Esophagus (tissue), 2 donors: ENCODE results near the gene CETP. TPM values are rescaled to one million over a fixed set of nuclear protein-coding genes. Genes with fewer than 3 reads are reported as not detected.

ENCODE experiments used
- H3K27ac ChIP-seq, 2 donors: one replicate each; pipeline ENCODE4 v1.5.1; 2013; ENCODE audit warnings: low read depth in 2 of 2, mild to moderate bottlenecking in 2 of 2, inconsistent platforms in 1 of 2, low read length in 1 of 2, moderate library complexity in 1 of 2
- H3K27me3 ChIP-seq, 2 donors: one replicate each; pipeline ENCODE4 v1.6.1; 2013; ENCODE audit warnings: low read length in 2 of 2, control low read depth in 1 of 2, mild to moderate bottlenecking in 1 of 2; ENCODE audit not compliant: insufficient read depth in 2 of 2, control insufficient read depth in 1 of 2
- H3K36me3 ChIP-seq, 2 donors: one replicate each; pipeline ENCODE4 v1.6.1; 2013; ENCODE audit warnings: low read length in 1 of 2; ENCODE audit not compliant: control insufficient read depth in 2 of 2, insufficient read depth in 2 of 2
- H3K4me1 ChIP-seq, 2 donors: one replicate each; pipeline ENCODE4 v1.6.1; 2013; ENCODE audit warnings: low read length in 1 of 2; ENCODE audit not compliant: control insufficient read depth in 2 of 2, insufficient read depth in 2 of 2
- H3K4me3 ChIP-seq, 2 donors: one replicate each; pipeline ENCODE4 v1.5.1; 2013; ENCODE audit warnings: low read length in 2 of 2, mild to moderate bottlenecking in 2 of 2, low read depth in 1 of 2, moderate library complexity in 1 of 2
- H3K9me3 ChIP-seq, 2 donors: one replicate each; pipeline ENCODE4 v1.6.1; 2013; ENCODE audit warnings: mild to moderate bottlenecking in 2 of 2, low read depth in 1 of 2, low read length in 1 of 2, moderate library complexity in 1 of 2; ENCODE audit not compliant: control insufficient read depth in 2 of 2, insufficient read depth in 1 of 2
- WGBS, 2 donors: extraction: QIAGEN DNeasy Blood & Tissue Kit; methylation state at CpG; one replicate each; pipeline ENCODE4 v1.1.7; 2013; 5-methylcytosine and 5-hydroxymethylcytosine counted together
- polyA plus RNA-seq, 2 donors: library from polyadenylated mRNA; stranded (reverse); fragments of 200-250 nt; gene quantifications; one replicate each; pipeline ENCODE4 v1.2.3, GENCODE V29; 2013
- donor health status: healthy with polysubstance abuse.
- donor health status: Bipolar disorder and iron deficiency.

The CETP gene
- polyA plus RNA-seq, 2 donors, result 0.06 TPM; not detected in 1

- WGBS, 2 donors, result 91 to 92% methylated on average over 19 of the region's 19 CpGs
- H3K9me3 ChIP-seq, result no peaks in the 10 kb centered on the region
- H3K36me3 ChIP-seq, result peaks cover 0 to 26% of the 10 kb centered on the region in 2 donors
- H3K27me3 ChIP-seq, result no peaks in the 10 kb centered on the region
- H3K4me1 ChIP-seq, result no peaks in the 10 kb centered on the region
- H3K4me3 ChIP-seq, result no peak overlapping the region
- no peak overlapping the region for H3K27ac ChIP-seq
Measured at GRCh38 chr16:57024894-57025680, 63.3 kb downstream of the CETP start.

GRCh38 chr16:57025941-57026777, 64.4 kb downstream of the CETP start:
- Histone ChIP-seq H3K36me3 (peaks cover 0 to 19% of the 10 kb centered on the region in 2 donors), H3K27ac (no peak overlapping the region), H3K27me3 (no peaks in the 10 kb centered on the region), H3K4me1 (no peaks in the 10 kb centered on the region), H3K9me3 (no peaks in the 10 kb centered on the region), H3K4me3 (no peak overlapping the region)
- WGBS, 2 donors, result 83 to 91% methylated on average over 21 of the region's 21 CpGs

GRCh38 chr16:57026778-57027062, 65.0 kb downstream of the CETP start:
- no peak overlapping the region for H3K27ac ChIP-seq
- WGBS, 2 donors, result 89% methylated on average over 3 of the region's 3 CpGs
- no peaks in the 10 kb centered on the region for H3K9me3 ChIP-seq
- H3K27me3 ChIP-seq, result no peaks in the 10 kb centered on the region
- no peak overlapping the region for H3K4me3 ChIP-seq
- H3K36me3 ChIP-seq, result peaks cover 0 to 16% of the 10 kb centered on the region in 2 donors
- H3K4me1 ChIP-seq, result no peaks in the 10 kb centered on the region

- Histone ChIP-seq H3K36me3 (peaks cover 0 to 12% of the 10 kb centered on the region in 2 donors), H3K4me3 (no peak overlapping the region), H3K9me3 (no peaks in the 10 kb centered on the region), H3K4me1 (no peaks in the 10 kb centered on the region), H3K27me3 (no peaks in the 10 kb centered on the region), H3K27ac (no peak overlapping the region)
- 97% methylated on average over 2 of the region's 2 CpGs for WGBS, 2 donors
Measured at GRCh38 chr16:57027067-57027466, 65.3 kb downstream of the CETP start.

- 65 to 67% methylated on average over 4 of the region's 4 CpGs for WGBS, 2 donors
- H3K4me3 ChIP-seq, result no peak overlapping the region
- H3K9me3 ChIP-seq, result no peaks in the 10 kb centered on the region
- no peak overlapping the region for H3K27ac ChIP-seq
- peaks cover 0 to 10% of the 10 kb centered on the region in 2 donors for H3K36me3 ChIP-seq
- no peaks in the 10 kb centered on the region for H3K27me3 ChIP-seq
- no peaks in the 10 kb centered on the region for H3K4me1 ChIP-seq
Measured at GRCh38 chr16:57028086-57028485, 66.3 kb downstream of the CETP start.

- WGBS, 2 donors, result 89 to 92% methylated on average over 16 of the region's 16 CpGs
Measured at GRCh38 chr16:57029161-57030160, 67.7 kb downstream of the CETP start.

GRCh38 chr16:57030346-57030902, 68.7 kb downstream of the CETP start:
- no peak overlapping the region for H3K27ac ChIP-seq
- 93 to 96% methylated on average over 2 of the region's 2 CpGs for WGBS, 2 donors
- H3K36me3 ChIP-seq, result peaks cover 6 to 10% of the 10 kb centered on the region in 2 donors
- H3K4me3 ChIP-seq, result no peak overlapping the region
- no peaks in the 10 kb centered on the region for H3K27me3 ChIP-seq
- no peaks in the 10 kb centered on the region for H3K4me1 ChIP-seq
- no peaks in the 10 kb centered on the region for H3K9me3 ChIP-seq

More at GRCh38 chr16:57029161-57030160, 67.7 kb downstream of the CETP start:
- Histone ChIP-seq H3K4me3 (no peak overlapping the region), H3K4me1 (no peaks in the 10 kb centered on the region), H3K27ac (no peak overlapping the region), H3K9me3 (no peaks in the 10 kb centered on the region), H3K36me3 (peaks cover 3 to 7% of the 10 kb centered on the region in 2 donors), H3K27me3 (no peaks in the 10 kb centered on the region)

- Histone ChIP-seq H3K36me3 (peaks cover 6 to 11% of the 10 kb centered on the region in 2 donors), H3K9me3 (no peaks in the 10 kb centered on the region)
Measured at GRCh38 chr16:57031156-57031555, 69.4 kb downstream of the CETP start.

GRCh38 chr16:57032346-57032745, 70.6 kb downstream of the CETP start:
- H3K4me3 ChIP-seq, result no peak overlapping the region
- H3K9me3 ChIP-seq, result no peaks in the 10 kb centered on the region
- no peak overlapping the region for H3K27ac ChIP-seq
- H3K27me3 ChIP-seq, result no peaks in the 10 kb centered on the region
- peaks cover 6 to 14% of the 10 kb centered on the region in 2 donors for H3K36me3 ChIP-seq
- no peaks in the 10 kb centered on the region for H3K4me1 ChIP-seq

More at GRCh38 chr16:57031156-57031555, 69.4 kb downstream of the CETP start:
- WGBS, 2 donors, result 92 to 93% methylated on average over 4 of the region's 4 CpGs
- Histone ChIP-seq H3K4me1 (no peaks in the 10 kb centered on the region), H3K4me3 (no peak overlapping the region), H3K27me3 (no peaks in the 10 kb centered on the region), H3K27ac (no peak overlapping the region)
